HG03159 (cell line): ENCODE measurements around the gene NAV2.

Experiments used
- ATAC-seq: cut with Tn5 transposase; IDR thresholded peaks from one replicate; pipeline ENCODE4 v1.9.1; 2021; ENCODE audit warnings: mild to moderate bottlenecking, moderate library complexity; ENCODE audit not compliant: unreplicated experiment

NAV2 gene

GRCh38 chr11:20031155-20032001 is 318.7 kb downstream of the NAV2 start:
- no peak for ATAC-seq

DNA sequence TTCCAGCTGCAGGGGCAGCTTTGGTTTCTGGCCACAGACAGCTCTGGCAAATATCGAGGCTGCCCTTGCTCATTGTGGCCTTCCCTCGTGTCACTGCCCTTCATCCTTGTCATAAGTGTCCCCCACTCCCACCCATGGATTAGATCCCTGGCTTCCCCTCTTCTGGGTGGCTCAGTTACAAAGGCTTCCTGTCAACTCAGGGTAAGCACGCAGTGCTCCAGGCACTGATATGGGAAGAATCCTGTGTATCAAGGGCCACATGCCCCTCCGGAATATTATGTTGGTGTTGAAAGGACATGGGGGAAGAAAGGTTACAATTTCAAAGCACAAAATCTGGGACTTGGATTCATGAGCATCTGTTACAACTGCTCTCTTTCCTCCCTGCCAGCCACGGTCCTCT is 319.5 kb downstream of the NAV2 start:
- no peak for ATAC-seq

GRCh38 chr11:20032577-20033260 is 320.1 kb downstream of the NAV2 start:
- no peak for ATAC-seq

GRCh38 chr11:20033806-20034205 is 321.2 kb downstream of the NAV2 start:
- no peak for ATAC-seq

DNA sequence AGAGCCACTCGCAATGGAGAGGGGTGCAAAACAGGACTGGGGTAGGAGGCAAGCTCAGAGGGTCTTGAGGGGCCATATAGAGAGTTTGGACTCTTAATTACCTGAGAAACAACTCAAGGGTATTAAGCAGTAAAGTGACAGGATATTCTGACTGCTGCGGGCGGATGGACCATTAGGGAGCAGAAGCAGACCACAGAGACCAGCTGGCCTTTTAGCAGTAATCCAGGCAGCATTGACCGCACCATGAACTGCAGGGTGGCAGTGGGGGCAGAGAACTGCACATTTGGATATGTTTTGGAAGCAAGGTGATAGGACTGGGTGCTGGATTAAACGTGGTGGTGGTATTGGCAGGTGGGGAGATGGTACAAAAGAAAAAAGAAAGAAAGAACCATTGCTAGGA is 322.3 kb downstream of the NAV2 start:
- ATAC-seq: no peak

- no peak for ATAC-seq
Measured at GRCh38 chr11:20035375-20035700, 322.7 kb downstream of the NAV2 start.

- ATAC-seq: no peak
Measured at GRCh38 chr11:20035701-20036601, 323.3 kb downstream of the NAV2 start.

- ATAC-seq: no peak
Measured at GRCh38 chr11:20036626-20037335, 324.1 kb downstream of the NAV2 start.

- ATAC-seq: no peak
Measured at GRCh38 chr11:20037396-20038153, 324.9 kb downstream of the NAV2 start.

- ATAC-seq: no peak
Measured at GRCh38 chr11:20038412-20038811, 325.8 kb downstream of the NAV2 start.

DNA sequence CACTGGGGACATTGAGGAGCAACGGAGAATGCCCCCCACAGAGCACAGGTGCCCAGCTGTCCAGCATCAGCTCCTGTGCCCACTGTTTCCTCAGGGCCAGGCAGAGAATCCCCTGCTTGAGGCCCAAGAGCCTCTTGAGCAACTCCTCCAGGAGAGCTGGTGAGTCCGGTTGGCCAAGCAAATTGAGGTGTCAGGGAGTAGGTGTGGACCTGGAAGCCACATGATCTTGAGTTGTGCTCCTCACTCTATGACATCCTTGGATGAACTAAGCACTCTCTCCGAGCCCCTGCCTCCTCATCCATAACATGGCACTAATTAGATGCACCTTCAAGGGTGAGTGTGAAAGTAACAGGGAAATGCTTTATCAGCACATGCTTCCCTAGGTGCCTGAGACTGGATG is 326.3 kb downstream of the NAV2 start:
- no peak for ATAC-seq

GRCh38 chr11:20041499-20041898 is 328.9 kb downstream of the NAV2 start:
- ATAC-seq: no peak

GRCh38 chr11:20042045-20042639 is 329.5 kb downstream of the NAV2 start:
- no peak for ATAC-seq

GRCh38 chr11:20042811-20043341 is 330.2 kb downstream of the NAV2 start:
- no peak for ATAC-seq

DNA sequence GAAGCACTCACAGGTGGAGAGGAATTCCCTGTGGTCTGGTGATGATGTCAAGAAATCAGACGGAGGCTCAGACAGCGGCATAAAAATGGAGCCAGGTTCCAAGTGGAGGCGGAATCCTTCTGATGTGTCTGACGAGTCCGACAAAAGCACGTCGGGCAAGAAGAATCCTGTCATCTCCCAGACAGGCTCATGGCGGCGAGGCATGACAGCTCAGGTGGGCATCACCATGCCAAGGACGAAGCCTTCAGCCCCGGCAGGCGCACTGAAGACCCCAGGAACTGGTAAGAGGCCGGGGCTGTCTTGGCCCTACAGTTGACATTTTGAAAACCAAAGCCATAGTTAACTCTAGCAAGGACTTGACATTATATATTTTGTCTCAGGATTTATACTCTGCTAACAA is 331.4 kb downstream of the NAV2 start:
- no peak for ATAC-seq

- no peak for ATAC-seq
Measured at GRCh38 chr11:20045098-20045688, 332.6 kb downstream of the NAV2 start.

DNA sequence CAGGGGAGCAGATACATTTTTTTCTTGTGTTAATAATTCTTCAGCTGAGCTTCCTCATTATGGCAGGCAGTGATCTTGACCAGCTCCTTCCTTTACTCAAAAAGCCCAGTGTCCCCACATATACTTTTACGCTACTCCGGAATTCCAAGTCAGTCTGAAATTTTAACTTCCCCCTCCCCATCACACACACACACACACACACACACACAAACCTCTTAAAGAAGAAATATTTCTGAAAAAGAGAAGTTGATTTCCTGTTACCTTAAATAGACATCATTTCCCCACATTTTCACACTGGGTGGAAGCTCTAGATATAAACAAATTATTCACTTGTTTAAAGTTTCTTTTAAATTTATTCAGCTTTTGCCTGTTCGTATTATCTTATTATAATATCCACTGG is 333.8 kb downstream of the NAV2 start:
- no peak for ATAC-seq

DNA sequence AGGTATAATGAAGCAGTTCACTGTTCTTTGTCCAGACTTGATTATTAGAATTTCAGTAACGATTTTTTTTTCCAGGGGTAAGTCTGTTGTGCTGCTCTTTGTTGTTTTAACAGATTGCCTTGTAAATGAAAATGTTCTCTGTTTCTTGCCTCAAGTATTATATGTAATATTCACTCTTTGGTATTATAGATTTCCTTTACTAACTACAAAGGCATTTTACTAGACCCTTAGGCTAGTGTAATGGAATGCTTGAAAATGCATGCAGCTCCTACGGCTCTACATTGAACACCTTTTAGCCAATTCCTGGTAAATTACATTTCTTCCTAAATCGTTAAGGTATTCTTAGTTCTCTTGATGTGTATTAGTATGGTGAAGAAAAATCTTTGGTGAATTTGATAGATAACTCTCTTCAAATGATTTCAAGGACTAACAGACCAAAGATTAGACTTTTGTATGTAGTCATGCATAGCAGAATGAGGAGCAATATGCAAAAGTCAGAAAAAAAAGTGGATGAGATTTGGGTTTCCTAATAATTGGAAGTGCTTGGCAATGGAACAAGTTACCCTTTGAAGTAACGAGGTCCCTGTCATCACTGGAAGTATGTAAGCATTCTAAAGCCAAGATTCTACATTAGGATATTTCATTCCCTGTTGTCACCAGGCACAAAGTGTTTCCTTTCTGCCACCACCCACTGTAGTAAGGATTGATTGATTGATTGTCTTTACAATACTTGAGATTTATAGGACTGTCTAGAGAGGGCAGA is 334.6 kb downstream of the NAV2 start:
- ATAC-seq: no peak
